NCI-H2107 treated with DMSO at 0.1 percent for 48 hours (cell line): ENCODE data around the gene MAEA.

Experiments used
- DNase-seq: peaks from one replicate; lab custom pipeline; 2025; ENCODE audit not compliant: unreplicated experiment; lab: John Stamatoyannopoulos, UW

The MAEA gene

GRCh38 chr4:1349359-1350168 is 59.9 kb downstream of the MAEA start:
- DNase-seq: no peak

- no peak for DNase-seq
Observed at GRCh38 chr4:1350169-1350520, 60.5 kb downstream of the MAEA start.

- DNase-seq: no peak
Observed at GRCh38 chr4:1351854-1352566, 62.3 kb downstream of the MAEA start.

- no peak for DNase-seq
Observed at GRCh38 chr4:1352567-1352900, 62.8 kb downstream of the MAEA start.

GRCh38 chr4:1353186-1354055 is 63.7 kb downstream of the MAEA start:
- DNase-seq: no peak

- DNase-seq: no peak
Observed at GRCh38 chr4:1354136-1354982, 64.7 kb downstream of the MAEA start.

GRCh38 chr4:1354983-1355275 is 65.2 kb downstream of the MAEA start:
- DNase-seq: no peak

- no peak for DNase-seq
Observed at GRCh38 chr4:1355378-1355777, 65.7 kb downstream of the MAEA start.

- no peak for DNase-seq
Observed at GRCh38 chr4:1356181-1356998, 66.7 kb downstream of the MAEA start.

GRCh38 chr4:1357356-1358248 is 67.9 kb downstream of the MAEA start:
- DNase-seq: no peak

- no peak for DNase-seq
Observed at GRCh38 chr4:1358421-1359143, 68.9 kb downstream of the MAEA start.

GRCh38 chr4:1359144-1359501 is 69.4 kb downstream of the MAEA start:
- no peak for DNase-seq

- no peak for DNase-seq
Observed at GRCh38 chr4:1359976-1360375, 70.3 kb downstream of the MAEA start.

- DNase-seq: no peak
Observed at GRCh38 chr4:1360423-1361283, 71.0 kb downstream of the MAEA start.

GRCh38 chr4:1361431-1361830 is 71.7 kb downstream of the MAEA start:
- DNase-seq: no peak

- no peak for DNase-seq
Observed at GRCh38 chr4:1362046-1362445, 72.4 kb downstream of the MAEA start.

- no peak for DNase-seq
Observed at GRCh38 chr4:1362521-1362920, 72.8 kb downstream of the MAEA start.

- no peak for DNase-seq
Observed at GRCh38 chr4:1363513-1363912, 73.8 kb downstream of the MAEA start.
